HPDE6-E6E7 (cell line): ENCODE measurements around the gene SCCPDH.
"Not testable (repeated sequence)": the region's sequence is repeated elsewhere in the genome, so short reads cannot be mapped to it uniquely, and the experiment has no call there.

Experiments used
- DNase-seq: peaks from one replicate; pipeline ENCODE4 v3.0.0; 2011; ENCODE audit warnings: missing footprints; ENCODE audit errors: extremely low spot score

Gene SCCPDH

GRCh38 chr1:246800756-246801155 lies 76.5 kb downstream of the SCCPDH start:
- DNase-seq = no peak

DNA sequence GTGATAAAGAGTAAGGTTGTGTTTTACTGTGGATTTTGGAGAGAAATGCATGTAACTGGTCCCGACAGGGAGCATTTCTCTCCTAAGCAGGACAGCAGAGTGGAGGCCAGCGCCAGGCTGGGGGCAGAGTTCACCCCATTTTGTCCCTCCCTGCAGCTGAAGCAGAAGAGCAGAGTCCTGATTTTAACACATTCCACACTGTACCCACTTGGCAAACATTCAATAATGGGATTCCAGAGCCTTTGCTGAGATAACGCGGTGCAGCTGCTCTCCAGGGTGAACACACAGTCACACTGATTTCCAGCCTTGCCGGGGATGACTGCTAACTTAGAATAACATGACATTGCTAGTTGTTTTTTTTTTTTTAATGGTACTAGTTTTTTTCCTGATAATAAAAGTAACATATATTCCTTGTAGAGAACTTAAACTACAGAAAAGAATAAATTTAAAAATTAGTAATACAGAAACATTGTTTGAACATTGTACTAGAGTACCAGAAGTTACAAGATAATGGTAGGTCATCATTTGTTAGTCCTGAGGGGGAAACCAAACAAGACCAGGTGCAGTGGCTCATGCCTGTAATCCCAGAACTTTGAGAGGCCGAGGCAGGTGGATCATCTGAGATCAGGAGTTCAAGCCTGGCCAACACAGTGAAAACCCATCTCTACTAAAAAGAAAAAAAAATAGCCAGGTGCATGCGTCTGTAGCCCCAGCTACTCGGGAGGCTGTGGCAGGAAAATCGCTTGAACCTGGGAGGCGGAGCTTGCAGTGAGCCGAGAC lies 77.2 kb downstream of the SCCPDH start:
- no peak for DNase-seq

- DNase-seq = no peak
These were observed 79.2 kb downstream of the SCCPDH start for GRCh38 chr1:246803373-246803772.

GRCh38 chr1:246803883-246804282 lies 79.7 kb downstream of the SCCPDH start:
- DNase-seq = no peak

DNA sequence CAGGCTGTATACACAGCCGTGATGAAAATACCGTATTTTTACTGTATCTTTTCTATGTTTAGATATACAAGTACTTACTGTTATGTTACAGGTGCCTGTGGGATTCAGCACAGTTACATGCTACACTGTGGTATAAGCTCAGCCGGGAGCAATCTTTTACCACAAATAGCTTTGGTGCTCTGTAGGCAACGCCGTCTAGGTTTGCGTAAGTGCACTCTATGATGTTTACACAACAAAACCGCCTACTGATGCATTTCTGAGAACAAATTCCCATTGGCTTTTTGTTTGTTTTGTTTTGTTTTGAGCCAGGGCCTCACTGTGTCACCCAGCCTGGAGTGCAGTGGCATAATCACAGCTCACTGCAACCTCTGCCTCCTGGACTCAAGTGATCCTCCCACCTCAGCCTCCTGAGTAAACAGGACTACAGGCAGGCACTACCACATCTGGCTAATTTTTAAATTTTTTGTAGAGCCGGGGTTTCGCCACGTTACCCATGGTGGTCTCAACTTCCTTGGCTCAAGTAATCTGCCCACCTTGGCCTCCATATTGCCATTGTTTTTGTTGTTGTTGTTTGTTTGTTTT lies 81.0 kb downstream of the SCCPDH start:
- no peak for DNase-seq

- DNase-seq = no peak
These were observed 85.3 kb downstream of the SCCPDH start for GRCh38 chr1:246809473-246809872.

DNA sequence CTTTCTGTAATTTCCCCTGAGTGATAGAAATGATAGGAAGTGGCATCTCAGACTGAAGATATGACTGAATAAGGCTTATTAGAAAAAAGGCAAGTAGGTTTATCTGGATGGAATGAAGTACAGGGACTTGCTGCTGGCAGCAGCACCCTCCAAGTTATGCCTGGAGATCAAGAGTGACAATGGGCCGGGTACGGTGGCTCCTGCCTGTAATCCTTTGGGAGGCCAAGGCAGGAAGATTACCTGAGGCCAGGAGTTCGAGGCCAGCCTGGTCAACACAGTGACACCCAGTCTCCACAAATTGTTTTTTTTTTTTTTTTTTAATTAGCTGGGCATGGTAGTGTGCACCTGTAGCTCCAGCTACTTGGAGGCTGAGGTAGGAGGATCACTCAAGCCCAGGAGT lies 87.8 kb downstream of the SCCPDH start:
- no peak for DNase-seq

GRCh38 chr1:246813325-246813724 lies 89.1 kb downstream of the SCCPDH start:
- not testable (repeated sequence) for DNase-seq

GRCh38 chr1:246814890-246815289 lies 90.7 kb downstream of the SCCPDH start:
- no peak for DNase-seq

- no peak for DNase-seq
These were observed 91.6 kb downstream of the SCCPDH start for GRCh38 chr1:246815693-246816270.
